ENCODE measurements around the gene REEP2. TPM values are rescaled to one million over a fixed set of nuclear protein-coding genes. Genes with fewer than 3 reads are reported as not detected.

The REEP2 gene
- total RNA-seq, 1 experiment from 2014 or later: 49.0 TPM

DNA sequence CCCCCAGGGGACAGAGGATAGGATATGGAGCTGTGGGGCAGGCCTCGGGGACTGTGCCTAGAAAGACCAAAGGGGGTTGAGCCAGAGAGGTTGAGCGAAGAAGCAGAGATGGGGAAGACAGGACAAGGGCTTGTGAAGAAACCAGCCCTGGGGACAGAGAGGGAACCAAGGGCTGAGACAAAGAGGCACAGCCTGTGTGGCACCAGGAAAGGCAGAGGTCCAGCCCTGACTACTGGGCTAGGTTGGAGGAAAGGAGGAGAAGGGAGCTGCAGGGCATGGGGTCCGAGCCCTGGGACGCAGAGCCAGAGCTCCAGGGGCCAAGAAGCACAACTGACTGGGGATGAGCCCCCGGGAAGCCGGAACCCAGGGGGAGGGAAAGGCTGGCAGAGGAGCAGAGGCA is 9.2 kb downstream of the REEP2 start:
- Histone ChIP-seq H3K79me2 (ENCODE audit: insufficient read depth, low read length) (no peaks in the 10 kb centered on the region), H2BK12ac (ENCODE audit: insufficient read length, low read depth, low read length) (no peak overlapping the region), H3K27me3 (ENCODE audit: insufficient read depth, low read length) (no peaks in the 10 kb centered on the region), H3K23ac (ENCODE audit: insufficient read length, low read depth, low read length) (no peak overlapping the region), H3K9me3 (ENCODE audit: control insufficient read depth, low read depth, low read length) (no peaks in the 10 kb centered on the region), H2BK20ac (ENCODE audit: low read depth, low read length, poor library complexity, severe bottlenecking) (no peak overlapping the region), H2BK5ac (ENCODE audit: insufficient read length, low read length) (no peak overlapping the region), H3K14ac (ENCODE audit: insufficient read depth, low read length) (no peak overlapping the region), H3K23me2 (ENCODE audit: insufficient read length, low read depth, low read length, poor library complexity, severe bottlenecking) (no peaks in the 10 kb centered on the region), H3K79me1 (ENCODE audit: insufficient read depth, low read depth, low read length, poor library complexity, severe bottlenecking) (no peaks in the 10 kb centered on the region), H3K56ac (ENCODE audit: insufficient read length, low read depth, low read length) (no peak overlapping the region), H3K18ac (ENCODE audit: insufficient read length, low read depth, low read length) (peak overlapping the region; percentile 11), H4K8ac (replicated peaks; ENCODE audit: insufficient read length, low read depth, low read length) (no peak overlapping the region), H3K9ac (ENCODE audit: extremely low read depth, insufficient read length, low read length) (no peak overlapping the region), H2AFZ (ENCODE audit: low read length) (no peak overlapping the region), H3K4me2 (ENCODE audit: insufficient read depth, insufficient read length, low read length) (no peak overlapping the region), H2BK120ac (ENCODE audit: low read depth, low read length, poor library complexity, severe bottlenecking) (no peak overlapping the region), H3K4ac (ENCODE audit: low read depth, low read length) (no peak overlapping the region), H4K91ac (ENCODE audit: insufficient read length, low read depth, low read length) (no peak overlapping the region), H3K27ac (ENCODE audit: insufficient read length, low read depth, low read length) (no peak overlapping the region), H2BK15ac (ENCODE audit: low read depth, low read length) (no peak overlapping the region), H2AK5ac (ENCODE audit: insufficient read length, low read length) (no peak overlapping the region), H4K5ac (ENCODE audit: insufficient read length, low read depth, low read length) (no peak overlapping the region), H3T11ph (ENCODE audit: low read length) (no peak overlapping the region), H3K4me1 (ENCODE audit: insufficient read depth, low read length) (no peaks in the 10 kb centered on the region; the same call in 1 of the 2 replicates), H4K20me1 (ENCODE audit: control insufficient read depth, insufficient read depth, insufficient read length) (no peaks in the 10 kb centered on the region)
- no peak for DNase-seq
- peak overlapping the region in 1 of 3 experiments; percentile 75; a peak in 1 of 7 replicates for H3K27ac Mint-ChIP-seq
- no peaks in the 10 kb centered on the region; a peak in 1 of 5 replicates for H3K9me3 Mint-ChIP-seq
- TF ChIP-seq, protein P1, sequence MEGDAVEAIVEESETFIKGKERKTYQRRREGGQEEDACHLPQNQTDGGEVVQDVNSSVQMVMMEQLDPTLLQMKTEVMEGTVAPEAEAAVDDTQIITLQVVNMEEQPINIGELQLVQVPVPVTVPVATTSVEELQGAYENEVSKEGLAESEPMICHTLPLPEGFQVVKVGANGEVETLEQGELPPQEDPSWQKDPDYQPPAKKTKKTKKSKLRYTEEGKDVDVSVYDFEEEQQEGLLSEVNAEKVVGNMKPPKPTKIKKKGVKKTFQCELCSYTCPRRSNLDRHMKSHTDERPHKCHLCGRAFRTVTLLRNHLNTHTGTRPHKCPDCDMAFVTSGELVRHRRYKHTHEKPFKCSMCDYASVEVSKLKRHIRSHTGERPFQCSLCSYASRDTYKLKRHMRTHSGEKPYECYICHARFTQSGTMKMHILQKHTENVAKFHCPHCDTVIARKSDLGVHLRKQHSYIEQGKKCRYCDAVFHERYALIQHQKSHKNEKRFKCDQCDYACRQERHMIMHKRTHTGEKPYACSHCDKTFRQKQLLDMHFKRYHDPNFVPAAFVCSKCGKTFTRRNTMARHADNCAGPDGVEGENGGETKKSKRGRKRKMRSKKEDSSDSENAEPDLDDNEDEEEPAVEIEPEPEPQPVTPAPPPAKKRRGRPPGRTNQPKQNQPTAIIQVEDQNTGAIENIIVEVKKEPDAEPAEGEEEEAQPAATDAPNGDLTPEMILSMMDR (conservative IDR thresholded peaks at IDR 0.05): no peak
- peaks cover 0 to 9% (median 4%) of the 10 kb centered on the region in 3 experiments; a peak in 3 of 7 replicates for H3K36me3 Mint-ChIP-seq (ENCODE audit: insufficient read depth in 1 of 3, low read depth in 3 of 3)
- no peak overlapping the region for H3K4me3 Mint-ChIP-seq
- peaks cover 4% of the 10 kb centered on the region; the same call in 1 of the 2 replicates for H3K27me3 Mint-ChIP-seq (ENCODE audit: low read depth)
- no CpG with 5 or more reads among the region's 6 CpGs for WGBS (ENCODE audit: extremely low coverage, insufficient read length, low lambda C conversion rate)
- peaks cover 19 to 22% of the 10 kb centered on the region in 2 experiments for H3K4me1 Mint-ChIP-seq

All from H9 (cell line).